SJCRH30 (cell line): ENCODE results near the gene HYAL2. TPM values are rescaled to one million over a fixed set of nuclear protein-coding genes. Genes with fewer than 3 reads are reported as not detected.
"Not testable (repeated sequence)": the region's sequence is repeated elsewhere in the genome, so short reads cannot be mapped to it uniquely, and the experiment has no call there.

Experiments used
- DNase-seq, 2 experiments: peaks; one replicate each; pipeline ENCODE4 v3.0.0-alpha.2; 2015 to 2020
- H3K27ac ChIP-seq: fragments of 250-450 bp; sonication (Bioruptor Pico); 2 replicates; pipeline ENCODE4 v1.5.1; 2020; ENCODE audit warnings: mild to moderate bottlenecking, moderate library complexity
- H3K27me3 ChIP-seq: fragments of 250-450 bp; sonication (Bioruptor Pico); 2 replicates; pipeline ENCODE4 v1.5.1; 2020; ENCODE audit warnings: mild to moderate bottlenecking, moderate library complexity
- H3K36me3 ChIP-seq: fragments of 250-450 bp; sonication (Bioruptor Pico); 2 replicates; pipeline ENCODE4 v1.5.1; 2020; ENCODE audit warnings: mild to moderate bottlenecking, moderate library complexity
- H3K4me1 ChIP-seq: fragments of 250-450 bp; sonication (Bioruptor Pico); 2 replicates; pipeline ENCODE4 v1.5.1; 2020; ENCODE audit warnings: mild to moderate bottlenecking, moderate library complexity
- H3K4me3 ChIP-seq: fragments of 250-450 bp; sonication (Bioruptor Pico); 2 replicates; pipeline ENCODE4 v1.5.1; 2020; ENCODE audit warnings: mild to moderate bottlenecking, moderate library complexity
- H3K9me3 ChIP-seq: fragments of 250-450 bp; sonication (Bioruptor Pico); replicated peaks from 2 replicates; pipeline ENCODE4 v1.5.1; 2020; ENCODE audit warnings: mild to moderate bottlenecking, moderate library complexity
- total RNA-seq: library from RNA; depleted of rRNA; stranded (reverse); fragments of >200 nt; shearing (Covaris generic); gene quantifications from 2 replicates; pipeline ENCODE4 v1.2.3, GENCODE V29; 2014

HYAL2 gene
- total RNA-seq, 1 experiment from 2014 or later = 47.2 TPM

GRCh38 chr3:50286322-50287227, 36.0 kb downstream of the HYAL2 start:
- H3K27me3 ChIP-seq = no peaks in the 10 kb centered on the region
- H3K9me3 ChIP-seq = no peaks in the 10 kb centered on the region
- no peak for DNase-seq
- no peak overlapping the region for H3K27ac ChIP-seq
- H3K36me3 ChIP-seq = peaks cover 24% of the 10 kb centered on the region
- H3K4me1 ChIP-seq = no peaks in the 10 kb centered on the region
- no peak overlapping the region for H3K4me3 ChIP-seq

GRCh38 chr3:50284121-50284520, 38.4 kb downstream of the HYAL2 start:
- not testable (repeated sequence) for DNase-seq, H3K27me3 ChIP-seq, H3K27ac ChIP-seq, H3K9me3 ChIP-seq, H3K4me1 ChIP-seq, H3K4me3 ChIP-seq
- peaks cover 12% of the 10 kb centered on the region; the same call in 1 of the 2 replicates for H3K36me3 ChIP-seq

- H3K27me3 ChIP-seq = no peaks in the 10 kb centered on the region
- H3K4me3 ChIP-seq = no peak overlapping the region
- H3K9me3 ChIP-seq = no peaks in the 10 kb centered on the region
- H3K27ac ChIP-seq = no peak overlapping the region
- no peaks in the 10 kb centered on the region for H3K36me3 ChIP-seq
- no peaks in the 10 kb centered on the region for H3K4me1 ChIP-seq
- no peak for DNase-seq
Measured at GRCh38 chr3:50279255-50280016, 43.1 kb downstream of the HYAL2 start.

- H3K27ac ChIP-seq = no peak within 1 kb of the TSS
Measured at GRCh38 chr3:50278880-50279224, 43.7 kb downstream of the HYAL2 start, which contains the start of gene LSMEM2. Gene LSMEM2, plus strand, starts transcription at chr3:50279087. Its CDS starts 27 bp downstream, at chr3:50279114.

GRCh38 chr3:50278123-50278879, 44.2 kb downstream of the HYAL2 start:
- H3K4me3 ChIP-seq = no peak overlapping the region
- H3K27me3 ChIP-seq = no peaks in the 10 kb centered on the region
- H3K27ac ChIP-seq = no peak overlapping the region
- H3K36me3 ChIP-seq = no peaks in the 10 kb centered on the region
- no peak for DNase-seq
- no peaks in the 10 kb centered on the region for H3K9me3 ChIP-seq
- H3K4me1 ChIP-seq = no peaks in the 10 kb centered on the region

More at GRCh38 chr3:50278880-50279224, 43.7 kb downstream of the HYAL2 start, which contains the start of gene LSMEM2:
- Histone ChIP-seq H3K4me3 (no peak within 1 kb of the TSS), H3K27me3 (no peaks in the 10 kb centered on the region), H3K36me3 (no peaks in the 10 kb centered on the region), H3K4me1 (no peaks in the 10 kb centered on the region), H3K9me3 (no peaks in the 10 kb centered on the region)
- DNase-seq = no peak

- no peaks in the 10 kb centered on the region for H3K27me3 ChIP-seq
- H3K4me1 ChIP-seq = no peaks in the 10 kb centered on the region
- H3K9me3 ChIP-seq = no peaks in the 10 kb centered on the region
- no peak overlapping the region for H3K27ac ChIP-seq
- H3K36me3 ChIP-seq = no peaks in the 10 kb centered on the region
- no peak overlapping the region for H3K4me3 ChIP-seq
- no peak for DNase-seq
Measured at GRCh38 chr3:50276762-50277101, 45.8 kb downstream of the HYAL2 start.

- no peak overlapping the region for H3K4me3 ChIP-seq
- no peak for DNase-seq
- H3K27ac ChIP-seq = no peak overlapping the region
- H3K36me3 ChIP-seq = no peaks in the 10 kb centered on the region
- no peaks in the 10 kb centered on the region for H3K4me1 ChIP-seq
- no peaks in the 10 kb centered on the region for H3K27me3 ChIP-seq
- no peaks in the 10 kb centered on the region for H3K9me3 ChIP-seq
Measured at GRCh38 chr3:50275996-50276761, 46.4 kb downstream of the HYAL2 start.

- H3K36me3 ChIP-seq = no peaks in the 10 kb centered on the region
- H3K4me1 ChIP-seq = no peaks in the 10 kb centered on the region; the same call in 1 of the 2 replicates
- no peaks in the 10 kb centered on the region for H3K9me3 ChIP-seq
- DNase-seq = no peak
- H3K27me3 ChIP-seq = no peaks in the 10 kb centered on the region
- no peak overlapping the region for H3K4me3 ChIP-seq
- H3K27ac ChIP-seq = no peak overlapping the region
Measured at GRCh38 chr3:50275141-50275995, 47.2 kb downstream of the HYAL2 start.

GRCh38 chr3:50274371-50275104, 48.0 kb downstream of the HYAL2 start:
- Histone ChIP-seq H3K4me3 (no peak overlapping the region), H3K36me3 (no peaks in the 10 kb centered on the region), H3K27ac (no peak overlapping the region), H3K4me1 (peaks cover 8% of the 10 kb centered on the region; the same call in 1 of the 2 replicates), H3K9me3 (no peaks in the 10 kb centered on the region), H3K27me3 (no peaks in the 10 kb centered on the region)
- DNase-seq = peak; percentile 45 to 62

- no peak for DNase-seq
- no peak overlapping the region for H3K4me3 ChIP-seq
- H3K27me3 ChIP-seq = no peaks in the 10 kb centered on the region
- no peaks in the 10 kb centered on the region for H3K36me3 ChIP-seq
- H3K9me3 ChIP-seq = no peaks in the 10 kb centered on the region
- no peak overlapping the region for H3K27ac ChIP-seq
- H3K4me1 ChIP-seq = peaks cover 17% of the 10 kb centered on the region
Measured at GRCh38 chr3:50273689-50274065, 48.9 kb downstream of the HYAL2 start.

GRCh38 chr3:50272911-50273688, 49.4 kb downstream of the HYAL2 start:
- Histone ChIP-seq H3K36me3 (no peaks in the 10 kb centered on the region), H3K27ac (no peak overlapping the region), H3K9me3 (no peaks in the 10 kb centered on the region), H3K4me3 (no peak overlapping the region), H3K4me1 (peaks cover 21% of the 10 kb centered on the region), H3K27me3 (no peaks in the 10 kb centered on the region)
- peak; percentile 71 to 83 for DNase-seq

GRCh38 chr3:50272538-50272910, 50.0 kb downstream of the HYAL2 start:
- H3K4me3 ChIP-seq, H3K9me3 ChIP-seq, H3K27me3 ChIP-seq, DNase-seq, H3K36me3 ChIP-seq, H3K27ac ChIP-seq: not testable (repeated sequence)
- H3K4me1 ChIP-seq = peaks cover 26% of the 10 kb centered on the region
